GM12878 (cell line): ENCODE results near the gene PHF2.

Source experiments
- CBFB ChIP-seq: IDR thresholded peaks from 2 replicates; pipeline ENCODE4 v1.6.1; 2016; ENCODE audit warnings: antibody characterized with exemption, low read depth
- CEBPB ChIP-seq, 2 experiments: fragments of 150-350 bp in 1 of 2; IDR thresholded peaks; 2 replicates each; pipeline ENCODE4 v1.6.1; 2012 to 2014; ENCODE audit warnings: low read depth in 2 of 2, low read length in 2 of 2, borderline replicate concordance in 1 of 2, inconsistent platforms in 1 of 2
- CTCF ChIP-seq, 3 experiments: IDR thresholded peaks in 2 of 3; conservative IDR thresholded peaks in 1 of 3; 2 replicates each; pipeline ENCODE4 v1.5.1; 2011; ENCODE audit warnings: low read depth in 3 of 3, low read length in 3 of 3, mild to moderate bottlenecking in 3 of 3, control low read depth in 2 of 3, moderate library complexity in 2 of 3, inconsistent platforms in 1 of 3, mixed read lengths in 1 of 3; ENCODE audit not compliant: control insufficient read depth in 2 of 3, insufficient read depth in 1 of 3; ENCODE audit errors: extremely low read depth in 1 of 3
- EGR1 ChIP-seq, 2 experiments: IDR thresholded peaks; 1 replicate in 1 of 2; 2 replicates in 1 of 2; pipeline ENCODE4 v1.6.1; 2011 to 2012; ENCODE audit warnings: low read depth in 2 of 2, low read length in 2 of 2, borderline replicate concordance in 1 of 2, mild to moderate bottlenecking in 1 of 2, moderate library complexity in 1 of 2
- HDAC2 ChIP-seq: fragments of 200-600 bp; sonication (generic); IDR thresholded peaks from 2 replicates; pipeline ENCODE4 v1.6.1; 2017
- NKRF ChIP-seq: fragments of 450-650 bp; conservative IDR thresholded peaks from 2 replicates; pipeline ENCODE4 v1.6.1; 2017; ENCODE audit warnings: mild to moderate bottlenecking, moderate library complexity
- NR2C2 ChIP-seq: IDR thresholded peaks from 2 replicates; pipeline ENCODE4 v1.6.1; 2011; ENCODE audit warnings: borderline replicate concordance, low read depth; ENCODE audit not compliant: control insufficient read depth, insufficient read length
- POLR2A ChIP-seq: IDR thresholded peaks from 2 replicates; pipeline ENCODE4 v1.6.1; 2011; ENCODE audit warnings: low read depth, mild to moderate bottlenecking, low read length
- POLR2AphosphoS5 ChIP-seq: IDR thresholded peaks from 2 replicates; pipeline ENCODE4 v1.6.1; 2011; ENCODE audit warnings: mild to moderate bottlenecking, low read length, inconsistent platforms
- REST ChIP-seq: IDR thresholded peaks from 2 replicates; pipeline ENCODE4 v1.6.1; 2012; ENCODE audit warnings: mild to moderate bottlenecking, low read depth, low read length
- SIN3A ChIP-seq: IDR thresholded peaks from 2 replicates; pipeline ENCODE4 v1.6.1; 2012; ENCODE audit warnings: low read depth, low read length, improper control_type of control experiment
- ZZZ3 ChIP-seq: IDR thresholded peaks from 2 replicates; pipeline ENCODE4 v1.6.1; 2011; ENCODE audit warnings: low read depth; ENCODE audit not compliant: control insufficient read depth, insufficient read length

- peak; percentile 83 for TF ChIP-seq POLR2AphosphoS5
- no peak for TF ChIP-seq HDAC2
- TF ChIP-seq CTCF (IDR thresholded peaks at IDR 0.05 in 2 of 3, conservative IDR thresholded peaks at IDR 0.05 in 1 of 3; ENCODE audit: control insufficient read depth in 2 of 3, extremely low read depth in 1 of 3, insufficient read depth in 1 of 3, low read depth in 3 of 3, low read length in 3 of 3), result no peak
- TF ChIP-seq EGR1 (IDR thresholded peaks at IDR 0.05; ENCODE audit: borderline replicate concordance in 1 of 2, low read depth in 2 of 2, low read length in 2 of 2), result no peak
- TF ChIP-seq REST, result no peak
- TF ChIP-seq CEBPB (IDR thresholded peaks at IDR 0.05; ENCODE audit: borderline replicate concordance in 1 of 2, low read depth in 2 of 2, low read length in 2 of 2), result no peak
- no peak; the same call in 1 of the 2 replicates for TF ChIP-seq NKRF
- no peak for TF ChIP-seq CBFB
- peak; percentile 58; the same call in 1 of the 2 replicates for TF ChIP-seq POLR2A
- TF ChIP-seq ZZZ3, result no peak
- TF ChIP-seq NR2C2, result no peak
- TF ChIP-seq SIN3A, result no peak
Observed at GRCh38 chr9:93575796-93576257, 557 bp upstream of the PHF2 start.
